SJCRH30 (cell line): ENCODE results near the gene HOXC6. TPM values are rescaled to one million over a fixed set of nuclear protein-coding genes. Genes with fewer than 3 reads are reported as not detected.

ENCODE experiments used
- DNase-seq, 2 experiments: peaks; one replicate each; pipeline ENCODE4 v3.0.0-alpha.2; 2015 to 2020
- H3K27ac ChIP-seq: fragments of 250-450 bp; sonication (Bioruptor Pico); 2 replicates; pipeline ENCODE4 v1.5.1; 2020; ENCODE audit warnings: mild to moderate bottlenecking, moderate library complexity
- H3K27me3 ChIP-seq: fragments of 250-450 bp; sonication (Bioruptor Pico); 2 replicates; pipeline ENCODE4 v1.5.1; 2020; ENCODE audit warnings: mild to moderate bottlenecking, moderate library complexity
- H3K36me3 ChIP-seq: fragments of 250-450 bp; sonication (Bioruptor Pico); 2 replicates; pipeline ENCODE4 v1.5.1; 2020; ENCODE audit warnings: mild to moderate bottlenecking, moderate library complexity
- H3K4me1 ChIP-seq: fragments of 250-450 bp; sonication (Bioruptor Pico); 2 replicates; pipeline ENCODE4 v1.5.1; 2020; ENCODE audit warnings: mild to moderate bottlenecking, moderate library complexity
- H3K4me3 ChIP-seq: fragments of 250-450 bp; sonication (Bioruptor Pico); 2 replicates; pipeline ENCODE4 v1.5.1; 2020; ENCODE audit warnings: mild to moderate bottlenecking, moderate library complexity
- H3K9me3 ChIP-seq: fragments of 250-450 bp; sonication (Bioruptor Pico); replicated peaks from 2 replicates; pipeline ENCODE4 v1.5.1; 2020; ENCODE audit warnings: mild to moderate bottlenecking, moderate library complexity
- total RNA-seq: library from RNA; depleted of rRNA; stranded (reverse); fragments of >200 nt; shearing (Covaris generic); gene quantifications from 2 replicates; pipeline ENCODE4 v1.2.3, GENCODE V29; 2014

HOXC6 gene
- total RNA-seq, 1 experiment from 2014 or later = 2.2 TPM

GRCh38 chr12:54033106-54033979 is 5.1 kb downstream of the HOXC6 start:
- H3K27me3 ChIP-seq = no peaks in the 10 kb centered on the region
- no peak for DNase-seq
- H3K4me3 ChIP-seq = peak overlapping the region; percentile 25; the same call in 1 of the 2 replicates
- H3K36me3 ChIP-seq = no peaks in the 10 kb centered on the region
- no peaks in the 10 kb centered on the region for H3K9me3 ChIP-seq
- peaks cover 13% of the 10 kb centered on the region for H3K4me1 ChIP-seq
- H3K27ac ChIP-seq = no peak overlapping the region

DNA sequence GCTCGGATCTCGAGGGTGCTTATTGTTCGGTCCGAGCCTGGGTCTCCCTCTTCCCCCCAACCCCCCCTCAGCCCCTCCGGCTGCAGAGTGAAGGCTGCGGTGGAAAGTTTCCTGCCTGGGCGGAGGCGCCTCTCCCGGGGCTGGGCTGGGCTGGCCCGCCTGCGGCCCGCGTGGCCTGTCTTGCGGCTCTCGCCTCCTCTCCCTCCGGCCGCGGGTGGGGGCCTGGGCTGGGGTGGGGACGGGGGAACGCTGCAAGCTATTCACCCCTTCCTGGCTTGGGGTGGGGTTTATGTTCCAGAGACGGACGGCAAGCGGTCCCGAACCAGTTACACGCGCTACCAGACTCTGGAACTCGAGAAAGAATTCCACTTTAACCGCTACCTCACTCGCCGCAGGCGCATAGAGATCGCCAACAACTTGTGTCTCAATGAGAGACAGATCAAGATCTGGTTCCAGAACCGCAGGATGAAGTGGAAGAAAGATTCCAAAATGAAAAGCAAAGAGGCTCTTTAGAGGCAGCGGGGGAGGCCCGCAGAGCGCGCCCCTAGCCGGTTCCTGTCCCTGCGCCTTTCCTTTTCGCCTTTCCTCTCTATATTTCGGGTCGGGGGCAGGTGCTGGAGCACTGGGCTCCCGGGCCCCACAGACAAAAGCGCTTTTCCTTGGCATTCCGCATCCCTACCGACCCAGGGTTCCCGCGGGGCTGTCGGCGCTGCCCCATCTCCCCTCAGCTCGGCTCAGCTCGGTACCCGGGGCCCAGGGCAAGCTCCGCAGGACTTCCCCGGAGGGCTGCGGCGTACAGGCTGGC is 5.9 kb downstream of the HOXC6 start:
- Histone ChIP-seq H3K27me3 (no peaks in the 10 kb centered on the region), H3K4me1 (peaks cover 17% of the 10 kb centered on the region), H3K9me3 (no peaks in the 10 kb centered on the region), H3K36me3 (no peaks in the 10 kb centered on the region), H3K4me3 (0 out of 2 replicates have a peak overlapping the region, but pooled peaks have one; percentile 25), H3K27ac (no peak overlapping the region)
- DNase-seq = no peak

- no peak overlapping the region for H3K27ac ChIP-seq
- no peaks in the 10 kb centered on the region for H3K36me3 ChIP-seq
- no peaks in the 10 kb centered on the region for H3K9me3 ChIP-seq
- H3K4me3 ChIP-seq = no peak overlapping the region
- no peak for DNase-seq
- no peaks in the 10 kb centered on the region for H3K27me3 ChIP-seq
- H3K4me1 ChIP-seq = peaks cover 17% of the 10 kb centered on the region
Observed at GRCh38 chr12:54034785-54035310, 6.6 kb downstream of the HOXC6 start.

GRCh38 chr12:54035568-54036264 is 7.5 kb downstream of the HOXC6 start:
- Histone ChIP-seq H3K27me3 (no peaks in the 10 kb centered on the region), H3K4me1 (peaks cover 21% of the 10 kb centered on the region), H3K36me3 (no peaks in the 10 kb centered on the region), H3K4me3 (no peak overlapping the region), H3K9me3 (no peaks in the 10 kb centered on the region), H3K27ac (no peak overlapping the region)
- DNase-seq = no peak

- Histone ChIP-seq H3K4me3 (peak overlapping the region; percentile 54), H3K9me3 (no peaks in the 10 kb centered on the region), H3K27me3 (no peaks in the 10 kb centered on the region), H3K36me3 (no peaks in the 10 kb centered on the region), H3K27ac (no peak overlapping the region), H3K4me1 (peaks cover 31% of the 10 kb centered on the region)
- peak; percentile 62 to 71 for DNase-seq
Observed at GRCh38 chr12:54036620-54037359, 8.6 kb downstream of the HOXC6 start.

GRCh38 chr12:54037360-54038283 is 9.4 kb downstream of the HOXC6 start:
- Histone ChIP-seq H3K27me3 (no peaks in the 10 kb centered on the region), H3K36me3 (no peaks in the 10 kb centered on the region), H3K4me1 (peaks cover 31% of the 10 kb centered on the region), H3K4me3 (peak overlapping the region; percentile 54), H3K9me3 (no peaks in the 10 kb centered on the region), H3K27ac (peak overlapping the region; percentile 55)
- peak; percentile 63 to 71 for DNase-seq

GRCh38 chr12:54038284-54038870 is 10.1 kb downstream of the HOXC6 start:
- H3K4me1 ChIP-seq = peaks cover 36% of the 10 kb centered on the region
- peak overlapping the region; percentile 54 for H3K4me3 ChIP-seq
- H3K27ac ChIP-seq = peak overlapping the region; percentile 55
- no peaks in the 10 kb centered on the region for H3K27me3 ChIP-seq
- H3K9me3 ChIP-seq = no peaks in the 10 kb centered on the region
- H3K36me3 ChIP-seq = no peaks in the 10 kb centered on the region
- peak in 1 of 2 experiments; percentile 48 for DNase-seq

- Histone ChIP-seq H3K9me3 (no peaks in the 10 kb centered on the region), H3K4me3 (peak overlapping the region; percentile 54), H3K27me3 (no peaks in the 10 kb centered on the region), H3K27ac (no peak overlapping the region), H3K4me1 (peaks cover 41% of the 10 kb centered on the region), H3K36me3 (no peaks in the 10 kb centered on the region)
- DNase-seq = peak in 1 of 2 experiments; percentile 32
Observed at GRCh38 chr12:54038871-54039414, 10.7 kb downstream of the HOXC6 start.

DNA sequence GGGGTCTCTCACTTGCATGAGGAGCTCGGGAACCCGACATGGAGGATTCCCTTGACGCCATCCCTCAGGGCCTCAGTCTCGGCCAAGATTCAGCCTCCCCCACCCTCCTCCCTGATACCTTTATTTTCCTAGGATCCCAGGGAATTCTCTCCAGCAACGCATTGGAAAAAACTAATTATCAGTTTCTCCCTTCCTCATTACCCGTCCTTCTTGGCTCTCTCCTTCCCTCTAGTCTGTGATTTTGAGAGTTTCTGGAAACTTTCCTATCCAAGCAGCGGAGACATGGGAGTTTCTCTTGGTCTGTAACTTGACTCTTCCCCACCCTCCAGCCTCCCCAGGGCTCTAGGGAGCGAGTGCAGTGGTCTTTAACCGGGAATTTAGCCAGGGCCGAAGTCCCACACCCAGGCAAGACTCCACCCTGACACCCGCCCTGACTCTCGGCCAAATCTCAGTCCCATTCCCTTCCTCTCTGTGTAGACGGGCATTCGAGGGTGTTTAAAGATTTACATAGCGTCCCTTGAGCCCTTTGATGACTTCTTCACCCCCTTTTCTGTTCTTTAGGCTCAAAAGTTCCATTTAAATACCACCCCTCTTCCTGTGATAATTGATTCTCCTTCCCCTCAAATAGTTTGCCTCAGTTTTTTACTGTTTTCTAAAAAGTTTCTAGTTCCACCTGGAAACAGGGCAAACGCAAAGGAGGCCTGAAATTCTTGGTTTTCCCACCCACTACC is 11.3 kb downstream of the HOXC6 start:
- Histone ChIP-seq H3K9me3 (no peaks in the 10 kb centered on the region), H3K27me3 (no peaks in the 10 kb centered on the region), H3K27ac (no peak overlapping the region), H3K4me3 (peak overlapping the region; percentile 54), H3K36me3 (no peaks in the 10 kb centered on the region), H3K4me1 (peaks cover 43% of the 10 kb centered on the region)
- peak; percentile 58 to 69 for DNase-seq

DNA sequence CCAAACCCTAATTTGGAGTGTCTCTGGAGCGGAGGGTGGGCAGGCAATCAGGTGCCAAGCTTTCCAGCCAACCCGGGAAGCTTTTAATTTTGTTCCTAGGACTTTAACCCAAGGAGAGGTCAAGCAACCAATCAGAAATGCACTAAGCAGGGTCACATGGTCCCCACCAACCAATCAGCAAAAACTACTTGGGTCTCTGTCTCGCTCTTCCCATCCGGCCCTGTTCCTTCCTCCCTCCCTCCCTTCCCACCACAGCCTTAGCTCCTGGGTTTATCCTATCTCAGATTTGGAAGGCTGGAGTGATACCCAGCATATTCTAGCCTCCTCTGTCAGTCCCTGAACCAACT is 11.9 kb downstream of the HOXC6 start:
- no peaks in the 10 kb centered on the region for H3K36me3 ChIP-seq
- no peak overlapping the region for H3K27ac ChIP-seq
- DNase-seq = peak; percentile 76 to 94
- no peaks in the 10 kb centered on the region for H3K9me3 ChIP-seq
- H3K4me3 ChIP-seq = peak overlapping the region; percentile 54
- no peaks in the 10 kb centered on the region for H3K27me3 ChIP-seq
- peaks cover 43% of the 10 kb centered on the region for H3K4me1 ChIP-seq

DNA sequence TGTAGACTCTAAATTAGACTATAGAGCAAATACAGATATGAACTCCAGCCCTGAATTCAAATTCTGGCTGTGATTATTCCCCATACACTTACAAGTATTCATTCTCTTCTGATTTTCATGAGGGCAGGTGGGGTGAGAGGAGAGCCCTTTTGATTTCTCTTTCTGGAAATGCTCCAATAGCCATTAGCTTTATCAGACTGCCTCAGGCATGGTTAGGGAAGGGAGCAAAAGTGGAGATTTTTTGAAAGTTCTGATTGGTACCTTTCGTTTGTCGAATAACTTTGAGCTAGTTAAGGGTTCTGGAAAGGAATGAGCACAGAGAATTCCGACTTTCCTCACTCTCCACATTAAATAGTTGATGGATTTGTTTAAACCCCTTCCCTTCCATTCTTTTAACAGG is 12.4 kb downstream of the HOXC6 start:
- DNase-seq = no peak

GRCh38 chr12:54041097-54041690 is 13.0 kb downstream of the HOXC6 start:
- Histone ChIP-seq H3K4me1 (peaks cover 43% of the 10 kb centered on the region), H3K9me3 (no peaks in the 10 kb centered on the region), H3K27ac (peak overlapping the region; percentile 2; the same call in 1 of the 2 replicates), H3K36me3 (no peaks in the 10 kb centered on the region), H3K27me3 (no peaks in the 10 kb centered on the region), H3K4me3 (no peak overlapping the region)
- peak; percentile 61 to 81 for DNase-seq

More for the DNA sequence above, 12.4 kb downstream of the HOXC6 start:
- Histone ChIP-seq H3K36me3 (no peaks in the 10 kb centered on the region), H3K9me3 (no peaks in the 10 kb centered on the region), H3K27ac (no peak overlapping the region; the same call in 1 of the 2 replicates), H3K4me1 (peaks cover 43% of the 10 kb centered on the region), H3K4me3 (peak overlapping the region; percentile 54), H3K27me3 (no peaks in the 10 kb centered on the region)
